Panc1 (cell line): Measurements from ENCODE around the gene EVC. TPM values are rescaled to one million over a fixed set of nuclear protein-coding genes. Genes with fewer than 3 reads are reported as not detected.

Experiments used
- ATAC-seq: fragments of 200-7000 bp; cut with Tn5 transposase; 2 replicates; pipeline ENCODE4 v1.9.1; 2020; ENCODE audit warnings: mild to moderate bottlenecking, moderate library complexity
- BruUV-seq: library from RNA; stranded (reverse); fragments of 400-500 nt; replicated peaks from 2 replicates; lab custom pipeline; 2021; lab: Mats Ljungman, UMichigan
- CTCF ChIA-PET: fragments of 300-600 bp; sonication (Branson Sonifier 250); formaldehyde crosslinking; loops from one replicate; lab custom pipeline; 2022; ENCODE audit warnings: antibody characterized with exemption; lab: Charles Lee
- POLR2A ChIA-PET: fragments of 300-600 bp; sonication (Branson Sonifier 250); formaldehyde crosslinking; loops from one replicate; lab custom pipeline; 2022; ENCODE audit warnings: antibody characterized with exemption; lab: Charles Lee
- DNase-seq: peaks from one replicate; pipeline ENCODE4 v3.0.0-alpha.2; 2010; ENCODE audit warnings: low read depth, low spot score
- H3K27ac ChIP-seq: 2 replicates; pipeline ENCODE4 v1.5.1; 2011; ENCODE audit warnings: mild to moderate bottlenecking, low read length, inconsistent platforms
- H3K27me3 ChIP-seq: fragments of 200-500 bp; sonication (Bioruptor generic); 2 replicates; pipeline ENCODE4 v1.6.0; 2014; ENCODE audit warnings: low read length, inconsistent platforms; ENCODE audit not compliant: control insufficient read depth, insufficient read depth
- H3K36me3 ChIP-seq: fragments of 200-500 bp; sonication (Bioruptor generic); 2 replicates; pipeline ENCODE4 v1.5.1; 2014; ENCODE audit warnings: inconsistent platforms, mild to moderate bottlenecking, low read length, moderate library complexity; ENCODE audit not compliant: control insufficient read depth, insufficient read depth
- H3K4me1 ChIP-seq: 2 replicates; pipeline ENCODE4 v1.5.1; 2011; ENCODE audit warnings: inconsistent platforms, mild to moderate bottlenecking, low read length, moderate library complexity; ENCODE audit not compliant: control insufficient read depth, insufficient read depth
- H3K4me3 ChIP-seq, 2 experiments: 2 replicates each; pipeline ENCODE4 v1.5.1; 2011 to 2012; ENCODE audit warnings: low read depth in 2 of 2, low read length in 2 of 2, mild to moderate bottlenecking in 2 of 2, inconsistent platforms in 1 of 2, moderate library complexity in 1 of 2
- H3K9me3 ChIP-seq: fragments of 200-500 bp; sonication (Bioruptor generic); 2 replicates; pipeline ENCODE4 v1.5.1; 2014; ENCODE audit warnings: low read depth, mild to moderate bottlenecking, inconsistent platforms, low read length, moderate library complexity; ENCODE audit not compliant: control insufficient read depth, insufficient read depth
- CTCF ChIP-seq: fragments of 450-650 bp; IDR thresholded peaks from 2 replicates; pipeline ENCODE4 v1.5.1; 2017; ENCODE audit warnings: mild to moderate bottlenecking
- POLR2AphosphoS5 ChIP-seq: IDR thresholded peaks from 2 replicates; pipeline ENCODE4 v1.6.1; 2012; ENCODE audit warnings: mild to moderate bottlenecking, low read depth, low read length, moderate library complexity
- REST ChIP-seq, 2 experiments: IDR thresholded peaks; 2 replicates each; pipeline ENCODE4 v1.6.1; 2011 to 2012; ENCODE audit warnings: low read depth in 2 of 2, control low read depth in 1 of 2, low read length in 1 of 2, mild to moderate bottlenecking in 1 of 2, moderate library complexity in 1 of 2; ENCODE audit not compliant: insufficient read depth in 1 of 2
- SIN3A ChIP-seq: IDR thresholded peaks from 2 replicates; pipeline ENCODE4 v1.6.1; 2012; ENCODE audit warnings: low read depth, mild to moderate bottlenecking, low read length, moderate library complexity, borderline replicate concordance; ENCODE audit not compliant: insufficient read depth
- TCF7L2 ChIP-seq: IDR thresholded peaks from 2 replicates; pipeline ENCODE4 v1.6.1; 2011; ENCODE audit warnings: mild to moderate bottlenecking, low read depth, low read length, inconsistent platforms
- in situ Hi-C: cut with HindIII; loops from 2 replicates; pipeline ENCODE4 v1.10.0; 2016; ENCODE audit warnings: low sequenced_read_pairs, low pct_unique_long_range_greater_than_20kb
- intact Hi-C: fragments of 100-400 bp; cut with micrococcal nuclease; formaldehyde crosslinking; loops from one replicate; pipeline ENCODE4 v1.10.0; 2022; ENCODE audit not compliant: unreplicated experiment
- total RNA-seq: library from RNA; stranded (reverse); gene quantifications from one replicate; pipeline ENCODE4 v1.2.1, GENCODE V29; 2021; ENCODE audit not compliant: unreplicated experiment

Gene EVC
- total RNA-seq, 1 experiment from 2014 or later: 12.1 TPM

GRCh38 chr4:5709207-5709575, 1.8 kb upstream of the EVC start:
- H3K27me3 ChIP-seq: no peaks in the 10 kb centered on the region
- intact Hi-C loops: no loop called here
- no peak overlapping the region for H3K4me3 ChIP-seq
- TF ChIP-seq CTCF (no peak), REST (IDR thresholded peaks at IDR 0.05; ENCODE audit: insufficient read depth in 1 of 2, low read depth in 2 of 2, low read length in 1 of 2) (no peak), SIN3A (no peak), POLR2AphosphoS5 (no peak), TCF7L2 (no peak)
- H3K4me1 ChIP-seq: peaks cover 9% of the 10 kb centered on the region
- ChIA-PET POLR2A (no interaction called here), CTCF (no interaction called here)
- ATAC-seq (no peak), DNase-seq (no peak)
- in situ Hi-C loops: no loop called here
- H3K36me3 ChIP-seq: no peaks in the 10 kb centered on the region
- no peak overlapping the region for H3K27ac ChIP-seq
- no peaks in the 10 kb centered on the region for H3K9me3 ChIP-seq
- no TSS peak for BruUV-seq

- H3K36me3 ChIP-seq: no peaks in the 10 kb centered on the region
- H3K4me3 ChIP-seq: peak overlapping the region; percentile 54 to 75
- ChIA-PET POLR2A (no interaction called here), CTCF (no interaction called here)
- ATAC-seq: peak; percentile 63
- intact Hi-C loops: no loop called here
- no peak for TF ChIP-seq TCF7L2
- no peak for TF ChIP-seq REST (IDR thresholded peaks at IDR 0.05; ENCODE audit: insufficient read depth in 1 of 2, low read depth in 2 of 2, low read length in 1 of 2)
- peak; percentile 49 for TF ChIP-seq CTCF
- TF ChIP-seq POLR2AphosphoS5: no peak
- in situ Hi-C loops: no loop called here
- H3K4me1 ChIP-seq: peaks cover 9% of the 10 kb centered on the region
- 0 out of 2 replicates have a peak, but pooled peaks cover 5% of the 10 kb centered on the region for H3K9me3 ChIP-seq
- DNase-seq: no peak
- H3K27ac ChIP-seq: peak overlapping the region; percentile 86
- BruUV-seq: no TSS peak
- H3K27me3 ChIP-seq: no peaks in the 10 kb centered on the region
These were observed 688 bp upstream of the EVC start for GRCh38 chr4:5710065-5710960.
